ENCODE data around the gene GJC2. TPM values are rescaled to one million over a fixed set of nuclear protein-coding genes. Genes with fewer than 3 reads are reported as not detected.

Gene GJC2
- total and polyA plus RNA-seq, 2 donors (not counting 1 experiment from before 2014, with no cell fraction given): 0.16 to 0.30 TPM

DNA sequence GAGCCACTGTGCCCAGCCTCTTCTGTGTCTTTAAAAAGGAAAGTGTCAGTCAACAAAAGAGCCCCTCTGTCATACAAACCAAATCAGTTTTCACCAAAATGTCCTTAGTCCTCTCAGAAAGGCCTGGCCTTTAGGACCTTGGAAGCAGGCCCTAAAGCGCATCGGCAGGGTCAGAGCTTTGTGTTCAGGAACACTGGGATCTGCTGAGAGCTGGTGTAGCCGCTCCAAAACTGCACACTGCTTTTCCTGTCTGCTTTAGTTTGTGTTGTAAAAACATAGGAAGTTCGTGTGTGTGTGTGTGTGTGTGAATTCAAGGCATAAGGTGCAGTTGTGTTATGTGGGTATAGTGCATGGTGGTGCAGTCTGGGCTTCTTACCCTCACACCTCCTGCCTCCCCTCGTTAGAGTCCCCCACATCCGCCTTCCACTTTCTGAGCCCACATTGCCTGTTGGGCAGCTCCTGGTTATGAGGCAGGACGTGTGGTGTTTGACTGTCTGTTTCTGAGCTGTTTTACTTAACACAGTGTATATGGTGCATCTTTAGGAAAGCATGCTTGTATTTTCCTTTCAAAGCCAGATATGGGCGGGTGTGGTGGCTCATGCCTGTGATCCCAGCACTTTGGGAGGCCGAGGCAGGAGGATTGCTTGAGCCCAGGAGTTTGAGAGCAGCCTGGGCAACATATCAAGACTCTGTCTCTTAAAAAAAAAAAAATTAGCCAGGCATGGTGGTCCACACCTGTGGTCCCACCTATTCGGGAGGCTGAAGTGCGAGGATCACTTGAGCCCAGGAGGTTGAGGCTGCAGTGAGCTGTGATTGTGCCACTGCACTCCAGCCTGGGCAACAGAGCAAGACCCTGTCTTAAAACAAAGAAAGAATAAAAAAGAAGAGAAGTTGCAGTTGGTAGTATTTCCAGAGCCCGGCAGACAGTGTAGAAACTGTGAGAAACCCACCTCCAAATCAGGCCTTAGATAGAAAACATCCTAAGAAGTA, 28.3 kb downstream of the GJC2 start:
- H3K36me3 ChIP-seq (replicated peaks in 1 of 2; ENCODE audit: control extremely low read depth in 1 of 2, control insufficient read depth in 1 of 2, extremely low read depth in 1 of 2, insufficient read depth in 2 of 2, low read length in 1 of 2): peaks cover 0 to 10% of the 10 kb centered on the region in 2 experiments
- H3K9me3 ChIP-seq (ENCODE audit: control extremely low read depth in 1 of 3, control insufficient read depth in 2 of 3, insufficient read depth in 1 of 3, low read length in 2 of 3): peaks cover 0 to 12% (median 0%) of the 10 kb centered on the region in 3 donors
- H4K20me1 ChIP-seq (ENCODE audit: control insufficient read depth, insufficient read depth, low read length, poor library complexity, severe bottlenecking): peaks cover 21% of the 10 kb centered on the region
- H3K27me3 ChIP-seq (replicated peaks in 1 of 4; ENCODE audit: control extremely low read depth in 1 of 4, control insufficient read depth in 3 of 4, insufficient read depth in 4 of 4, low read length in 3 of 4): no peaks in the 10 kb centered on the region
- no peaks in the 10 kb centered on the region for H3K4me1 ChIP-seq (ENCODE audit: control insufficient read depth in 2 of 2, insufficient read depth in 2 of 2, low read length in 2 of 2)
- H3K9me3 Mint-ChIP-seq (ENCODE audit: insufficient read depth): no peaks in the 10 kb centered on the region
- intact Hi-C loops (cut with micrococcal nuclease): no loop called here
- no peak overlapping the region for H3K27ac ChIP-seq (ENCODE audit: low read length in 2 of 2)
- H3K27ac Mint-ChIP-seq: no peak overlapping the region
- ChIA-PET CTCF (no interaction called here), POLR2A (no interaction called here)
- H2AFZ ChIP-seq (ENCODE audit: insufficient read depth, low read depth, low read length, poor library complexity, severe bottlenecking): no peak overlapping the region
- no peak overlapping the region for H3K4me3 Mint-ChIP-seq
- no peak overlapping the region for H3K4me3 ChIP-seq (ENCODE audit: control extremely low read depth in 1 of 5, extremely low read depth in 1 of 5, insufficient read depth in 1 of 5, low read depth in 2 of 5, low read length in 4 of 5)
- peaks cover 4% of the 10 kb centered on the region for H3K4me1 Mint-ChIP-seq
- ATAC-seq (ENCODE audit: low read depth): no peak
- TF ChIP-seq, protein P1, sequence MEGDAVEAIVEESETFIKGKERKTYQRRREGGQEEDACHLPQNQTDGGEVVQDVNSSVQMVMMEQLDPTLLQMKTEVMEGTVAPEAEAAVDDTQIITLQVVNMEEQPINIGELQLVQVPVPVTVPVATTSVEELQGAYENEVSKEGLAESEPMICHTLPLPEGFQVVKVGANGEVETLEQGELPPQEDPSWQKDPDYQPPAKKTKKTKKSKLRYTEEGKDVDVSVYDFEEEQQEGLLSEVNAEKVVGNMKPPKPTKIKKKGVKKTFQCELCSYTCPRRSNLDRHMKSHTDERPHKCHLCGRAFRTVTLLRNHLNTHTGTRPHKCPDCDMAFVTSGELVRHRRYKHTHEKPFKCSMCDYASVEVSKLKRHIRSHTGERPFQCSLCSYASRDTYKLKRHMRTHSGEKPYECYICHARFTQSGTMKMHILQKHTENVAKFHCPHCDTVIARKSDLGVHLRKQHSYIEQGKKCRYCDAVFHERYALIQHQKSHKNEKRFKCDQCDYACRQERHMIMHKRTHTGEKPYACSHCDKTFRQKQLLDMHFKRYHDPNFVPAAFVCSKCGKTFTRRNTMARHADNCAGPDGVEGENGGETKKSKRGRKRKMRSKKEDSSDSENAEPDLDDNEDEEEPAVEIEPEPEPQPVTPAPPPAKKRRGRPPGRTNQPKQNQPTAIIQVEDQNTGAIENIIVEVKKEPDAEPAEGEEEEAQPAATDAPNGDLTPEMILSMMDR (IDR thresholded peaks at IDR 0.05): no peak
- no peak for TF ChIP-seq EZH2 (IDR thresholded peaks at IDR 0.05; ENCODE audit: borderline replicate concordance, insufficient read depth, low read depth, low read length, poor library complexity, severe bottlenecking)
- no peaks in the 10 kb centered on the region for H3K27me3 Mint-ChIP-seq
- WGBS (ENCODE audit: insufficient coverage): 86% methylated on average over 4 of the region's 12 CpGs
- no peak for DNase-seq
- H3K4me2 ChIP-seq (replicated peaks; ENCODE audit: low read depth, low read length, poor library complexity, severe bottlenecking): no peak overlapping the region
- H3K79me2 ChIP-seq (ENCODE audit: control insufficient read depth, insufficient read depth, low read length): peaks cover 25% of the 10 kb centered on the region
- H3K9ac ChIP-seq (ENCODE audit: low read length): no peak overlapping the region
